GM18858 (cell line): Measurements from ENCODE around the gene MERTK.
"Not testable (repeated sequence)": the region's sequence is repeated elsewhere in the genome, so short reads cannot be mapped to it uniquely, and the experiment has no call there.

Experiments
- ATAC-seq: cut with Tn5 transposase; IDR thresholded peaks from one replicate; pipeline ENCODE4 v1.9.1; 2021; ENCODE audit not compliant: unreplicated experiment

MERTK gene

DNA sequence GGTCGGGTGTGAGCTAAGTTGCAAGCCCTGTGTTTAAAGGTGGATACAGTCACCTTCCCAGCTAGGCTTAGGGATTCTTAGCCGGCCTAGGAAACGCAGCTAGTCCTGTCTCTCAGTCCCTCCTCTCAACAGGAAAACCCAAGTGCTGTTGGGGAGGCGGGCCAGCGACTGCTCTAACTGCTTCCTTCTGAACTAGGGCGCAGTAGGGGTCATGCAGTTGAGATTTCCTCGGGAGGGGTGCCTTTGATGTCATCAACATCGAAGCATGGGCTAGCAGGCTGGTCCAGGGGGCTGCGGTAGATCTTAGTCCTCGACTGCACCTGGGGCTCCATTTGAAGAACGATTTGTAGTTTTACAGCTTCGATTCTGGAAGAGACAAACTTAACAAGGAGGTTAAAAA lies 141.1 kb downstream of the MERTK start:
- ATAC-seq, result not testable (repeated sequence)

DNA sequence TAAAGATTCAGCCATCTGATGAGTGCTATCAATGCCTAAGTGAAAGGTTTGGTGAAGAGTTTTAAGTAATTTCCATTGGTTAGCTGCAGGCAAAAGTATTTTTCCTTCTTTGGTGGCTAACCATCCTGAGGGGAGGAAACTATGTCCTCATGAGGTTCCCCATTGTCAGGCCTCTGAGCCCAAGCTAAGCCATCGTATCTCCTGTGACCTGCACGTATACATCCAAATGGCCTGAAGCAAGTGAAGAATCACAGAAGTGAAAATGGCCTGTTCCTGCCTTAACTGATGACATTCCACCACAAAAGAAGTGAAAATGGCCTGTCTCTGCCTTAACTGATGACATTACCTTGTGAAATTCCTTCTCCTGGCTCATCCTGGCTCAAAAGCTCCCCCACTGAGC lies 141.7 kb downstream of the MERTK start:
- not testable (repeated sequence) for ATAC-seq

GRCh38 chr2:112041460-112041859 lies 143.1 kb downstream of the MERTK start:
- not testable (repeated sequence) for ATAC-seq

DNA sequence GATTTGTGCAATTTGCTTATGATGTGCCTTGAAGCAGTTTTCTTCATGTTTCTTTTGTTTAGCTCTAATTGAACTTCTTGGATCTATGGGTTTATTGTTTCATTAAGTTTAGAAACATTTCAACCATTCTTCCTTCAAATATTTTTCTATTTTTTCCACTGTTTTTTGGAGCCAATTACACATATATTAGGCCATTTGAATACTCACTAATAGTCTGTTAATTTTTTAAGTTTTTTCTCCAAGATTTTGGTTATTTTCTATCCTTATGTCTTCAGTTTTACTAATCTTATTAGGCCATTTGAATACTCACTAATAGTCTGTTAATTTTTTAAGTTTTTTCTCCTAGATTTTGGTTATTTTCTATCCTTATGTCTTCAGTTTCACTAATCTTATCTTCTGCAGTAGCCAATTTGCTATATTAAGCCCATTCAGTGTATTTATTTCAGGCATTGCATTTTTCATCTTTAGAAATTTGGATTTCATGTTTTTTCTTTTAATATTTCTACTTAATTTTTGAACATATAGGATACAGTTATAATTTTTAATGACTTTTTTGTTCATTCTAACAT lies 147.1 kb downstream of the MERTK start:
- no peak for ATAC-seq

DNA sequence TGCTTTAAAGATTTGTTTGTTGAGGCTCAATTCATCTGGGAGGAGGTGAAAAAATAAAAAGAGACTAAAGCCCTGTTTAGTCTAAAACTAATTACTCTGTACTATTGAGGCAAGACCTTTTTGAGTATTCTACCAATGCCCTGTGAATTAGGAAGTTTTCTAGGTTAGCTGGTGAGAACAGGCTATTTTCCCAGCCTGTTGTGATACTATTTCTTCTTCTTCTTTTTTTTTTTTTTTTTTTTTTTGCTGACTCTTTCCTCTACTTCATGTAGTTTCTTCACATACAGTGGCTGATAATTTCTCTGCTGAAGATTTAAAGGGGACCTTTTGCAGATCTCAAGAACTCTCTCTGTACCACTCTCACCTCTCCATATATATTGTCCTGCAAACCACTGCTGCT lies 147.8 kb downstream of the MERTK start:
- no peak for ATAC-seq

- no peak for ATAC-seq
Measured at GRCh38 chr2:112047537-112048235, 149.3 kb downstream of the MERTK start.

DNA sequence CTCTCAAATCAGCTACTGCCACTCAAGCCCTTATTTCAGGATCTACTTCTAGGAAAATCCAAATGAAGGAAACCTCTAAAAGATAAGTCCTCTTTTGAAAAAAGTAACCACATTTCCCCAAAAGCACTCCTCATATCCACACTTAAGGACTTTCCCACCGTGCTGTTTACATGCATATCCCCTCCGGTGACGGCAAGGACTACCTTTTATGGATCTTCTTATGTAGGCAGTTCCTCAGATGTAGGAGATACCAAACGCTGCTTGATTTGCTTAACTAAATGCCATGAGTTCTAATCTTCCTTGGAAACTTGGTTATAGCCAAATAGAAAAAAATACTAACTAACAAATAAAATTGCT lies 149.8 kb downstream of the MERTK start:
- ATAC-seq, result no peak

- no peak for ATAC-seq
Measured at GRCh38 chr2:112048887-112049286, 150.5 kb downstream of the MERTK start.

DNA sequence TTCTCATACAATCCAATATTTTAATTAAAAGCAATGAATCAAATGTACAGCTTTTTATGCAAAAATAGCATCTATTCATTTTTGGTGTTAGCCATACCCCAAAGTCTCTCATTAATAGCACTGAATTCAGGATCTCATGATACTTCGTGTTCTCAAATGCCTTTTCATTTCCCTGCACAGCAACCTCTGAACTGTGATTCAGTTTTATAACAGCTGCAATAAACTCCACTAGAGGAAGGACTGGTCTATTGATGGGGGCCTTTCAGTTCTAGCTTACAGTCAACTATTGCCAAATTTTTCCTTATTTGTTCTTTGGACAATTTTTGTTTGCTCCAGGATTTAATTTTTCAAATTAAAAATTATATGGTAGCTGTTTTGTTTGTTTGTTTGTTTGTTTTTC lies 151.9 kb downstream of the MERTK start:
- ATAC-seq, result no peak

DNA sequence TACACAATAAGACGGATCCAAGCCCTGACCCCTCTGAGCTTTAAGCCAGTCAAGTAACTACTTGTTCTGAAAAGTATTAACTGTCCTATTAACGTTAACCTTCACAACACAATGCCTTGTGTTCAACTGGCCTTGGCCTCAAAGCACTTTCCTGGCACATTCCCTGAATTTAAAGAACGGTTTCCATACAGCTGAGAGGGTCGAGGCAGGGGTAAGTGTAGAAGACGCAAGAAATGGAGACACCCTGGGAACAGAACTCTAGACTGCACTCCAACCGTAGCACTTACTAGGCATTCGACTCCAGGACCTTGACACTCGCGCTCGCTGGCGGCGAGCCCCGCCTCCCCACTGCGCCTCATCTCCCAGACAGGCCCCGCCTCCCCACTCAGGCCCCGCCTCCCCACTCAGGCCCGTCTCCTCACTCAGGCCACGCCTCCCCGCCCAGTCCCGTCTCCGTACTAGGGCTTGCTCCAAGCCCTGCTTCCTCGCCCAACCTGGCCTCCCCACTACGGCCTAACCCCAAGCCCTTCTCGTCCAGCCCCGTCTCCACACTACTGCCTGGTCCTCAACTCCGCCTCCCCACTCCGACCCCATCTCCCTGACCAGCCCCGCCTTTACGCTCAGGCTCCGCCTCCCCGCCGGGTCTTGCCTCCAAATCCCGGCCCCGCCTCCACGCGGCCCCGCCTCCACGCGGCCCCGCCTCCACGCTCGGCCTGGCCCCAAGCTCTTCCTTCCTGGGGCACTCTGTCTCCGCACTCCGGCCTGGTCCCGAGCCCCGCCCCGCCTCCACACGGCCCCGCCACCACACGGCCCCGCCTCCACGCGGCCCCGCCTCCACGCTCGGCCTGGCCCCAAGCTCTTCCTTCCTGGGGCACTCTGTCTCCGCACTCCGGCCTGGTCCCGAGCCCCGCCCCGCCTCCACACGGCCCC lies 155.8 kb downstream of the MERTK start:
- ATAC-seq, result peak; percentile 46

GRCh38 chr2:112054847-112055729 lies 156.7 kb downstream of the MERTK start, which contains the start of gene TMEM87B:
Gene TMEM87B (plus strand): TSS chr2:112055269. CDS start chr2:112055592, 323 bp downstream.
- ATAC-seq, result peak; percentile 36

- ATAC-seq, result no peak
Measured at GRCh38 chr2:112055730-112056625, 157.6 kb downstream of the MERTK start.

DNA sequence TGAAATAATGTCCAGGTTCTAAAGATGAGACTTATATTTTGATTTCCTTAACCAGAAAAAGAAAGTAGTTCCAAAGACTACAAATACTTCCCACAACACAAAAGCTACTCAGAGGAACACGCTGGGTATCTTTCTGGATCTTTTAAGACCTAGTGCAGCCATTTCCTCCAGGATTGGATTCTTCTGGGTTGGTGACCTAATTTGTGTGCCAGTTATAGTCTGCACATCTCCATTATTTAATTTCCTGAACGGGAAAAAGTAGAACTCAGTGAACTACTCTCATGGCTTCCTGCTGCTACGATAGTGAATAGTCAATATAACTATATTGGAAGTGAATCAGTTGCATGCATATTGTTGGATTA lies 158.2 kb downstream of the MERTK start:
- no peak for ATAC-seq

DNA sequence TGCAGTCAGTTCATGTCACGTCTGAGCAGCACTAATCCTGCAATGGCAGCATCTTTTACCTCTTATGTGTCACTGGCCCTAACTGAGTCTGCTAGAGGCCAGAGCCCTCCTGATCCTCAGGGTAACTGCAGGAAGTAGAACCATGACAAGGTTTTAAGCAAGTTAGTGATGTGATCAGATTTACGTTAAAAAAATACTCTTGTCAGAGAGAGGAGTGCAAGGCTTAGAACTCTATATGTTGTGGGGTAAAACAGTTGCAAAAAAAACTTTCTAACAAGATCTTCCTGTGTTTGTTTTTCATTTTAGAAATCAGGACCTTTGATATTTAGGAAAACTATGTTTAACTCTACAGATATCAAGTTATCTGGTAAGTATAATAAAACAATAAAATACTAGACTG lies 161.3 kb downstream of the MERTK start:
- no peak for ATAC-seq

DNA sequence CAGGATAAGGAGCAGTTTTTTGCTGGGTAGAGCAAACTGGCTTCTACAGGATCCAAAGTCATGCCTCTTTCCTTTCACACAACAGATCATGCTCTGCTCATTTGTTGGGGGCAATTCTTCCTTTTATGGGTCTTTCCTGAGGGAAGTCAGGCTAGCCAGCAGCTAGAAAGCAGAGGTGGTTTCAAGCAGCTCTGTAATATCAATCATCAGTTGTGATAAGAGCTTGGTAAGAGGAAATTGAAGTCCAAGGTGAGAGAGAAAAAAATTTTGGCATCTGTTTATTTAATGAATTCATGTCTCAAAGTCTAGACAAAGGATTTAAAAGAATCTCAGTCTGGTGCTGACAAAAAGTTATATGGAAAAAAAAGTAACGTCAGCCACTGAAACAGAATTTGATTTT lies 162.9 kb downstream of the MERTK start:
- ATAC-seq, result no peak

GRCh38 chr2:112061840-112062239 lies 163.4 kb downstream of the MERTK start:
- no peak for ATAC-seq

GRCh38 chr2:112062894-112063293 lies 164.5 kb downstream of the MERTK start:
- ATAC-seq, result no peak

DNA sequence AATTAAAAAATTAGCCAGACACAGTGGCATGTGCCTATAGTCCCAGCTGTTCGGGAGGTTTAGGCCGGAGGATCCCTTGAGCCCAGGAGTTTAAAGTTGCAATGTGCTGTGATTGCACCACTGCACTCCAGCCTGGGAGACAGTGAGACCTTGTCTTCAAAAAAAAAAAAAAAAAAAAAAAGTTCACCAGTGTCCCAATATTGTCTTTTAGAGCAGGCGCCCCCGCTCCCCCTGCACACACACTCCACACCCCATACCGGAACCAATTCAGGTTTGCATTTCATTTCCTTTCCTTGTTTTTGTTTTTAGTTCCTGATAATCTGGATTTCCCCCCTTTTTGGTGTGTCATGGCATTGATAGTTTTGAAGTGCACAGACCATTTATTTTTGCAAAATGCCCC lies 167.1 kb downstream of the MERTK start:
- no peak for ATAC-seq

DNA sequence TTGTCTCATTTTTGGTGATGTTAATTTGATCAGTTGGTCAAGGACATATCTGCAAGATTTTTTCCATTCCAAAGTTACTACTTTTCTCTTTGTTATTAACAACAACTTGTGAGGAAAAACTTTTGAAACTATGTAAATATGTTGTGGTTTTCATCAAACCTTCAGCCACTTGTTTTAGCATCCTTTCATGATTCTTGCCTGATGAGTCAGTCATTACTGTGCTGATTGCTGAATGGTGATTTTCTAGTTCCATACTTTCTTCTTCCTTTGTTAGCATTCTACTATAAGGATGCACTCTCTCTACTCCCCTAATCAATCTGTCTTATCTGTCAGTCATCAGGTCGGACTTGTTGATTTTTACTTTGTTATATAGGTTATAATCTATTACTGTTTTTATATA lies 167.6 kb downstream of the MERTK start:
- no peak for ATAC-seq

DNA sequence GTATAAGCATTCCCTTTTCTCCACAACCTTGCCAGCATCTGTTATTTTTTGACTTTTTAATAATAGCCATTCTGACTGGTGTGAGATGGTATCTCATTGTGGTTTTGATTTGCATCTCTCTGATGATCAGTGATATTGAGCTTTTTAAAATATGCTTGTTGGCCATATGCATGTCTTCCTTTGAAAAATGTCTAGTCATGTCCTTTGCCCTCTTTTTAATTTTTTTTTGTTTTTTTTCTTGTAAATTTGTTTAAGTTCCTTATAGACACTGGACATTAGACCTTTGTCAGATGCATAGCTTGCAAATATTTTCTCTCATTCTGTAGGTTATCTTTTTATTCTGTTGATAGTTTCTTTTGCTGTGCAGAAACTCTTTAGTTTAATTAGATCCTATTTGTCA lies 171.4 kb downstream of the MERTK start:
- not testable (repeated sequence) for ATAC-seq
